Activated B cell treated with CpG ODN at 0.5 μM for 24 hours (primary cell): ENCODE results near the gene PKNOX1. TPM values are rescaled to one million over a fixed set of nuclear protein-coding genes. Genes with fewer than 3 reads are reported as not detected.
"Not testable (repeated sequence)": the region's sequence is repeated elsewhere in the genome, so short reads cannot be mapped to it uniquely, and the experiment has no call there.

Source experiments
- ATAC-seq: fragments of 200-7000 bp; cut with Tn5 transposase; one replicate; pipeline ENCODE4 v1.10.0; 2021; ENCODE audit warnings: low read depth, mild to moderate bottlenecking, moderate library complexity
- CTCF ChIA-PET: fragments of 350-600 bp; sonication (Branson Sonifier 250); formaldehyde crosslinking; loops from one replicate; lab custom pipeline; 2021; ENCODE audit warnings: antibody characterized with exemption; lab: Charles Lee
- POLR2A ChIA-PET: fragments of 350-600 bp; sonication (Branson Sonifier 250); formaldehyde crosslinking; loops from one replicate; lab custom pipeline; 2021; ENCODE audit warnings: antibody characterized with exemption; lab: Charles Lee
- DNase-seq: peaks from one replicate; pipeline ENCODE4 v3.0.0; 2022
- H3K27ac Mint-ChIP-seq: one replicate; pipeline ENCODE4 v1.8.0; 2020; ENCODE audit warnings: mixed read lengths
- H3K27me3 Mint-ChIP-seq: one replicate; pipeline ENCODE4 v1.8.0; 2021; ENCODE audit warnings: mixed read lengths
- H3K36me3 Mint-ChIP-seq: one replicate; pipeline ENCODE4 v1.8.0; 2021; ENCODE audit warnings: low read depth, mixed read lengths
- H3K4me1 Mint-ChIP-seq: one replicate; pipeline ENCODE4 v1.8.0; 2021; ENCODE audit warnings: mixed read lengths
- H3K4me3 Mint-ChIP-seq: one replicate; pipeline ENCODE4 v1.8.0; 2020; ENCODE audit warnings: mild to moderate bottlenecking, mixed read lengths
- H3K9me3 Mint-ChIP-seq: one replicate; pipeline ENCODE4 v1.8.0; 2020; ENCODE audit warnings: mixed read lengths
- CTCF ChIP-seq: fragments of 200-600 bp; IDR thresholded peaks from one replicate; pipeline ENCODE4 v1.8.0; 2022; ENCODE audit warnings: antibody characterized with exemption, mild to moderate bottlenecking
- intact Hi-C: fragments of 100-400 bp; cut with micrococcal nuclease; formaldehyde crosslinking; loops from one replicate; pipeline ENCODE4 v1.15.1; 2024
- total RNA-seq: library from RNA; stranded (reverse); gene quantifications from 2 replicates; pipeline ENCODE4 v1.2.3, GENCODE V29; 2022

The PKNOX1 gene
- total RNA-seq, 1 donor from 2014 or later: 13.3 TPM

- Mint-ChIP-seq H3K36me3 (peaks cover 30% of the 10 kb centered on the region), H3K4me3 (no peak overlapping the region), H3K4me1 (no peaks in the 10 kb centered on the region), H3K27ac (no peak overlapping the region), H3K9me3 (peaks cover 7% of the 10 kb centered on the region), H3K27me3 (no peaks in the 10 kb centered on the region)
- TF ChIP-seq CTCF: no peak
- ChIA-PET POLR2A (interaction anchor here (0.7 kb wide), 1 partner anchor 25 kb away, joined by 3 read pairs; no protein-coding TSS in a partner anchor), CTCF (no interaction called here)
- intact Hi-C loops: no loop called here
- no peak for ATAC-seq
- no peak for DNase-seq
These were observed 27.0 kb downstream of the PKNOX1 start for GRCh38 chr21:43001316-43001715.

- ChIA-PET POLR2A (no interaction called here), CTCF (no interaction called here)
- DNase-seq: no peak
- Mint-ChIP-seq H3K9me3 (peaks cover 4% of the 10 kb centered on the region), H3K4me3 (no peak overlapping the region), H3K36me3 (peaks cover 50% of the 10 kb centered on the region), H3K27me3 (no peaks in the 10 kb centered on the region), H3K27ac (no peak overlapping the region), H3K4me1 (no peaks in the 10 kb centered on the region)
- ATAC-seq: no peak
- TF ChIP-seq CTCF: no peak
- intact Hi-C loops: no loop called here
These were observed 30.6 kb downstream of the PKNOX1 start for GRCh38 chr21:43004926-43005325.

DNA sequence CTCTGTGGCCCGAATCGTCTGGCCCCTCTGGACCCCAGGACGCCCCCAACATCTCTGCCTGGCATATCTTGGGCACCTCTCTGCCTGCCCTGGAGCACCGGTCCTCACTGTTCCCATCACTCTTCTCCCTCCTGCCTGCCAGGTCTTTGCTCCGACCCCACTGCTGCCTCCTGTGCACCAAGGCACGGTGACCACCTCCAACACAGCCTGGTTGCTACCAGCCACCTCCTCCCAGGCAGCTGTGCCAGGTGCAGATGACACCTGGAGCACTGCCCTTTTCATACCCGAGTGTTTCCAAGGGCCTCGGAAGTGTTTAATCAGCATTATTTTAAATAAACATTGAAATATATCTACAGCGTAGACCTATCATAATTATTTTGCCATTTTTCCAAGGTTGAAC lies 31.3 kb downstream of the PKNOX1 start:
- CTCF ChIA-PET: no interaction called here
- Mint-ChIP-seq H3K27me3 (no peaks in the 10 kb centered on the region), H3K36me3 (peaks cover 49% of the 10 kb centered on the region), H3K4me1 (no peaks in the 10 kb centered on the region), H3K27ac (no peak overlapping the region), H3K9me3 (no peaks in the 10 kb centered on the region), H3K4me3 (no peak overlapping the region)
- DNase-seq: no peak
- intact Hi-C loops: no loop called here
- no peak for ATAC-seq
- POLR2A ChIA-PET: no interaction called here
- no peak for TF ChIP-seq CTCF

DNA sequence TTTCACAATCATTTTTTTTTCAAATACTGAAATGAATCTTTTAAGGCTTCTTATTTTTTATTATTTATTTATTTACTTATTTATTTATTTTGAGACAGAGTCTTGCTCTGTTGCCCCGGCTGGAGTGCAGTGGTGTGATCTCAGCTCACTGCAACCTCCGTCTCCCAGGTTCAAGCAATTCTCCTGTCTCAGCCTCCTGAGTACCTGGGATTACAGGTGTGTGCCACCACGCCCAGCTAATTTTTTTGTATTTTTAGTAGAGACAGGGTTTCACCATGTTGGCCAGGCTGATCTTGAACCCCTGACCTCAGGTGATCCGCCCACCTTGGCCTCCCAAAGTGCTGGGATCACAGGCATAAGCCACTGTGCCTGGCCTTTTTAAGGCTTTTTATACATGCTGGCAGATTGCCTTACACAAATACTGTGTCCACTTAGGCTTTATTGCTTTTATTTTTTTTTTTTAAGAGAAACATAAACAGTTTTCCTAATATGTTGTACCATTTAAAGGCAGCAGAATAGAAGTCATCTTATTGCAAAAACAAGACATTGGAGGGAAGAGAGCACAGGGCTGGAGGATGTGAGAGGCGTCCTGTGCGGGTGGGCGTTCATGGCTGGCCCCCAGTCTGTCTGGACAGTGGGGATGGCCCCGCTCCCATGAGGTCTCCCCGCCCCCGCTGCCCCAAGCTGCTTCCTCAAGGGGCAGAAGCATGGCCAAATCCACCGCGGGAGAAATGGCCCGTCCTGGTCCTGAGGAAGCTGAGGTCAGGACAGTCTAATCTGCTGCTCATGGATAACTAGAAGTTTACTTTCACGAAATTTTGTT lies 31.9 kb downstream of the PKNOX1 start:
- H3K27me3 Mint-ChIP-seq, intact Hi-C loops, CTCF ChIA-PET, POLR2A ChIA-PET, H3K4me1 Mint-ChIP-seq, H3K4me3 Mint-ChIP-seq, H3K9me3 Mint-ChIP-seq, H3K27ac Mint-ChIP-seq, DNase-seq, ATAC-seq: not testable (repeated sequence)
- peaks cover 52% of the 10 kb centered on the region for H3K36me3 Mint-ChIP-seq

DNA sequence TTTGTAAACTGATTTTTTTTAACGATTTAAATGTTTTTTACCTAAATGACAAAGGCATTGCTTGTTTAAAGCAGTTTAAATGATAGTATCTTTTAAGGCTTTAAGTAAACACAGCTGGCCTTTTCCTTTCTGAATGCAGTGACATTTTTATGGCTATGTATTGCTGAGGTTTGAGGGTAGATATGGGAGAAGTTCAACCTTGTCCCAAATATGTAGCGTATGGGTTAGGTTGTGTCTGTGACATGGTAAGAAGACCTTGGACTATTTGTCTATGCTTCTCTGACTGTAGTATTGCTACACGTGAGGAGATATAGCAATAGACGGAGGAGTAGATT lies 32.5 kb downstream of the PKNOX1 start:
- no peak overlapping the region for H3K27ac Mint-ChIP-seq
- no peaks in the 10 kb centered on the region for H3K4me1 Mint-ChIP-seq
- H3K27me3 Mint-ChIP-seq: no peaks in the 10 kb centered on the region
- no peak for ATAC-seq
- intact Hi-C loops: no loop called here
- POLR2A ChIA-PET: no interaction called here
- no peak for TF ChIP-seq CTCF
- DNase-seq: no peak
- CTCF ChIA-PET: no interaction called here
- peaks cover 58% of the 10 kb centered on the region for H3K36me3 Mint-ChIP-seq
- H3K9me3 Mint-ChIP-seq: no peaks in the 10 kb centered on the region
- no peak overlapping the region for H3K4me3 Mint-ChIP-seq
